ENCODE results near the gene HEPACAM2. TPM values are rescaled to one million over a fixed set of nuclear protein-coding genes. Genes with fewer than 3 reads are reported as not detected.
A peak's percentile ranks its signal among the peaks of the same experiment; 100 is the strongest.

HEPACAM2 gene
- total and polyA plus RNA-seq, 2 experiments from 2014 or later, result 14.0 to 15.7 TPM

- Histone ChIP-seq H3K36me3 (replicated peaks; ENCODE audit: insufficient read depth, low read depth) (no peaks in the 10 kb centered on the region), H3K4me3 (no peak overlapping the region), H3K27ac (no peak overlapping the region), H3K4me1 (ENCODE audit: insufficient read depth) (no peaks in the 10 kb centered on the region), H3K79me2 (no peaks in the 10 kb centered on the region), H3K9me3 (ENCODE audit: low read depth) (no peaks in the 10 kb centered on the region), H3K9me2 (replicated peaks; ENCODE audit: insufficient read depth) (no peaks in the 10 kb centered on the region), H3K27me3 (peaks cover 16% of the 10 kb centered on the region), H4K20me1 (ENCODE audit: insufficient read depth, poor library complexity, severe bottlenecking) (no peaks in the 10 kb centered on the region), H3K4me2 (no peak overlapping the region), H2AFZ (no peak overlapping the region)
- no peak for DNase-seq (ENCODE audit: low spot score)
- TF ChIP-seq EZH2phosphoT487 (IDR thresholded peaks at IDR 0.05; ENCODE audit: low read depth, severe bottlenecking, unreplicated experiment) (no peak), EZH2 (IDR thresholded peaks at IDR 0.05; ENCODE audit: borderline replicate concordance) (no peak), CTCF (IDR thresholded peaks at IDR 0.05; ENCODE audit: poor library complexity) (no peak)
- WGBS (ENCODE audit: low lambda C conversion rate, missing lambda C conversion rate), result 62% methylated on average over 1 of the region's 1 CpG
These were observed 6.4 kb downstream of the HEPACAM2 start for GRCh38 chr7:93219868-93220267.

- peak overlapping the region; percentile 9 for H3K4me2 ChIP-seq
- no peaks in the 10 kb centered on the region for H3K79me2 ChIP-seq
- H3K4me3 ChIP-seq, result no peak overlapping the region
- H3K9me3 ChIP-seq (ENCODE audit: low read depth), result no peaks in the 10 kb centered on the region
- WGBS (ENCODE audit: low lambda C conversion rate, missing lambda C conversion rate), result 75% methylated on average over 10 of the region's 10 CpGs
- no peak overlapping the region for H3K27ac ChIP-seq
- no peak overlapping the region for H2AFZ ChIP-seq
- peaks cover 21% of the 10 kb centered on the region for H3K27me3 ChIP-seq
- no peaks in the 10 kb centered on the region for H3K4me1 ChIP-seq (ENCODE audit: insufficient read depth)
- DNase-seq (ENCODE audit: low spot score), result no peak
- H3K9me2 ChIP-seq (replicated peaks; ENCODE audit: insufficient read depth), result no peaks in the 10 kb centered on the region
- no peaks in the 10 kb centered on the region for H3K36me3 ChIP-seq (replicated peaks; ENCODE audit: insufficient read depth, low read depth)
- no peaks in the 10 kb centered on the region for H4K20me1 ChIP-seq (ENCODE audit: insufficient read depth, poor library complexity, severe bottlenecking)
- TF ChIP-seq CTCF (IDR thresholded peaks at IDR 0.05; ENCODE audit: poor library complexity) (no peak), EZH2phosphoT487 (IDR thresholded peaks at IDR 0.05; ENCODE audit: low read depth, severe bottlenecking, unreplicated experiment) (no peak), EZH2 (IDR thresholded peaks at IDR 0.05; ENCODE audit: borderline replicate concordance) (no peak)
These were observed 7.1 kb downstream of the HEPACAM2 start for GRCh38 chr7:93218997-93219827.

DNA sequence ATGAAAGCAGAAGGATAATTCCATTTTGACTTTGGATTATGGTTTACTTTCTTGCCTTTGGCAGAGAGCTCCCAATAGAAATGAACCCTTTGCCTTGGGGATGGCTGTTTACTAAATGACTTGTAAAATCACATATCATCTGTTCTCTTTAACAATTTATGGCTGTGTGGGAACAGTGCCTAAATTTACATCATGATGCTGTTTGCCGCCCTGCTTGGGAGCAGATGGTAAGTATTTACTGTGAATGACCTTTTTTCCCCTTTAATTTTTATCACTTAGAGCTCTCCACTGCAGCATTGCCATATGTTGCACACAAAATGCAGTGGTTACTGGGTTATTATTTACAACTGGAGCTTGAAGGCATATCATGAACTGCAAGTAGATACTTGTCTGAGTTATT, 13.4 kb downstream of the HEPACAM2 start:
- Histone ChIP-seq H4K20me1 (ENCODE audit: insufficient read depth, poor library complexity, severe bottlenecking) (no peaks in the 10 kb centered on the region), H3K36me3 (replicated peaks; ENCODE audit: insufficient read depth, low read depth) (no peaks in the 10 kb centered on the region), H3K9me2 (replicated peaks; ENCODE audit: insufficient read depth) (no peaks in the 10 kb centered on the region), H3K79me2 (no peaks in the 10 kb centered on the region), H3K9me3 (ENCODE audit: low read depth) (no peaks in the 10 kb centered on the region), H3K27ac (no peak overlapping the region), H3K4me3 (no peak overlapping the region), H3K4me2 (no peak overlapping the region), H2AFZ (no peak overlapping the region), H3K27me3 (peaks cover 21% of the 10 kb centered on the region), H3K4me1 (ENCODE audit: insufficient read depth) (peaks cover 5% of the 10 kb centered on the region)
- TF ChIP-seq EZH2 (IDR thresholded peaks at IDR 0.05; ENCODE audit: borderline replicate concordance) (no peak), EZH2phosphoT487 (IDR thresholded peaks at IDR 0.05; ENCODE audit: low read depth, severe bottlenecking, unreplicated experiment) (no peak), CTCF (IDR thresholded peaks at IDR 0.05; ENCODE audit: poor library complexity) (no peak)
- DNase-seq (ENCODE audit: low spot score), result no peak
- WGBS (ENCODE audit: low lambda C conversion rate, missing lambda C conversion rate), result 61% methylated on average over 1 of the region's 1 CpG

All from hepatocyte (in vitro differentiated cells).